ENCODE measurements around the gene THADA. TPM values are rescaled to one million over a fixed set of nuclear protein-coding genes. Genes with fewer than 3 reads are reported as not detected.
A peak's percentile ranks its signal among the peaks of the same experiment; 100 is the strongest.

Gene THADA
- total RNA-seq, 1 donor from 2014 or later, result 33.8 TPM

DNA sequence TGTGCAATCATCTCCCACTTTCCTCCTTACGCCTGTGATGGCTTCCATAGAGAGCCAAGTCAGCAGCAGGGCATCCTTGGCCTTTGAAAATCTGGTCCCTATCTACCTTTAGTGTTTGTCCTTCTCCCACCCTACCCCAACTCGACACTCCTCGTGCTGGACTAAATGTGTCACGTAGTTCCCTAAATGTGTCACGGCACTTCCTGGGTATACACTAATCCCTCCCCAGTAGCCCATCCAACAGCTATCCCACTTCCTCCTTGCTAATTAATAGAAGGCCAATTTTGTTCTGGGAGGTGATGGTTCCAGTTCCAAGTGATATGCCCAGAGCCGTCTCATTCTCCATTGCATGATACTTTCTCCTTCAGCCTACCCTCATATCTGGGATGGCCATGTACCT, 332.9 kb downstream of the THADA start:
- Mint-ChIP-seq H3K9me3 (no peaks in the 10 kb centered on the region), H3K4me3 (no peak overlapping the region), H3K36me3 (ENCODE audit: low read depth) (peaks cover 9% of the 10 kb centered on the region), H3K27me3 (ENCODE audit: low read depth) (no peaks in the 10 kb centered on the region), H3K27ac (ENCODE audit: unreplicated experiment) (no peak overlapping the region), H3K4me1 (no peaks in the 10 kb centered on the region)
- no peak for DNase-seq (ENCODE audit: low read depth, low spot score)
- TF ChIP-seq, protein P1, sequence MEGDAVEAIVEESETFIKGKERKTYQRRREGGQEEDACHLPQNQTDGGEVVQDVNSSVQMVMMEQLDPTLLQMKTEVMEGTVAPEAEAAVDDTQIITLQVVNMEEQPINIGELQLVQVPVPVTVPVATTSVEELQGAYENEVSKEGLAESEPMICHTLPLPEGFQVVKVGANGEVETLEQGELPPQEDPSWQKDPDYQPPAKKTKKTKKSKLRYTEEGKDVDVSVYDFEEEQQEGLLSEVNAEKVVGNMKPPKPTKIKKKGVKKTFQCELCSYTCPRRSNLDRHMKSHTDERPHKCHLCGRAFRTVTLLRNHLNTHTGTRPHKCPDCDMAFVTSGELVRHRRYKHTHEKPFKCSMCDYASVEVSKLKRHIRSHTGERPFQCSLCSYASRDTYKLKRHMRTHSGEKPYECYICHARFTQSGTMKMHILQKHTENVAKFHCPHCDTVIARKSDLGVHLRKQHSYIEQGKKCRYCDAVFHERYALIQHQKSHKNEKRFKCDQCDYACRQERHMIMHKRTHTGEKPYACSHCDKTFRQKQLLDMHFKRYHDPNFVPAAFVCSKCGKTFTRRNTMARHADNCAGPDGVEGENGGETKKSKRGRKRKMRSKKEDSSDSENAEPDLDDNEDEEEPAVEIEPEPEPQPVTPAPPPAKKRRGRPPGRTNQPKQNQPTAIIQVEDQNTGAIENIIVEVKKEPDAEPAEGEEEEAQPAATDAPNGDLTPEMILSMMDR (conservative IDR thresholded peaks at IDR 0.05), result no peak

DNA sequence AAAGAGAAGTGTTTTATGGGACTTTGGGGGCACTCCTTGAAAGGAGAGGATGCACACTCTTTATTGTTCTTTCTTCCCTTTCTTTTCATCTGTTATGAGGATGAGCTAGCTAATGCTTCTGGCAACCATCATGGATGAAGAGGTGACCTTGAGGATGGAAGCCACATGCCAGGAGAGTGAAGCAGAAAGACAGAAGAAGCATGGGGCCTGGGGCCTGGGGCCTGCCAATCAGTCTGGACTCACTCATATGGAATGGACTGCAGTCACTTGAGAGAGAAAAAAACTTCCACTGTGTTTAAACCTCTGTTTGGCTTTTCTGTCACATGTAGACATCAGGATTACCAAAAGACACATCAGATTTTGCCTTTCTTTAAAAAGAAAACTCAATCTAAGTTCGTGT, 333.6 kb downstream of the THADA start:
- DNase-seq (ENCODE audit: low read depth, low spot score), result no peak
- TF ChIP-seq, protein P1 (conservative IDR thresholded peaks at IDR 0.05), result no peak
- H3K4me1 Mint-ChIP-seq, result no peaks in the 10 kb centered on the region
- no peaks in the 10 kb centered on the region for H3K9me3 Mint-ChIP-seq
- H3K36me3 Mint-ChIP-seq (ENCODE audit: low read depth), result peaks cover 9% of the 10 kb centered on the region
- no peaks in the 10 kb centered on the region for H3K27me3 Mint-ChIP-seq (ENCODE audit: low read depth)
- H3K27ac Mint-ChIP-seq (ENCODE audit: unreplicated experiment), result peak overlapping the region; percentile 75
- H3K4me3 Mint-ChIP-seq, result no peak overlapping the region

DNA sequence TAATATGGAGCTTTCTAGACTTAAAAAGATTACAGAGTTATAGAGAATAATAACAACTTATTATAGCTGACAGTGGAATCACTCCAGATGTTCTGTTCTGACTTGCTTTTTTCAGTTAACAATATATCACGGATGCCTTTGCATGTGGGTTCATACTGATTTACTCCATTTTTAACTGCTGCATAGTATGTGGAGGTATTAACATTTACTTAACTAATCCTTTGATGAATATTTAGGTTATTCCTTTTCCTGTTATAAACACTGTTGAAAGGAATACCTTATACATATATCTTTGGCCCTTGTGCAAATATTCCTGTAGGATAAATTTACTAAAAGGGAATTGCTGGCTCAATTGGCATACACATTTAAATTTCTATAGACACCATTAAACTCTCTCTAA, 336.3 kb downstream of the THADA start:
- no peak overlapping the region for H3K27ac Mint-ChIP-seq (ENCODE audit: unreplicated experiment)
- H3K4me3 Mint-ChIP-seq, result no peak overlapping the region
- no peak for DNase-seq (ENCODE audit: low read depth, low spot score)
- H3K4me1 Mint-ChIP-seq, result no peaks in the 10 kb centered on the region
- peaks cover 8% of the 10 kb centered on the region for H3K36me3 Mint-ChIP-seq (ENCODE audit: low read depth)
- H3K9me3 Mint-ChIP-seq, result no peaks in the 10 kb centered on the region
- TF ChIP-seq, protein P1 (conservative IDR thresholded peaks at IDR 0.05), result no peak
- no peaks in the 10 kb centered on the region for H3K27me3 Mint-ChIP-seq (ENCODE audit: low read depth)

DNA sequence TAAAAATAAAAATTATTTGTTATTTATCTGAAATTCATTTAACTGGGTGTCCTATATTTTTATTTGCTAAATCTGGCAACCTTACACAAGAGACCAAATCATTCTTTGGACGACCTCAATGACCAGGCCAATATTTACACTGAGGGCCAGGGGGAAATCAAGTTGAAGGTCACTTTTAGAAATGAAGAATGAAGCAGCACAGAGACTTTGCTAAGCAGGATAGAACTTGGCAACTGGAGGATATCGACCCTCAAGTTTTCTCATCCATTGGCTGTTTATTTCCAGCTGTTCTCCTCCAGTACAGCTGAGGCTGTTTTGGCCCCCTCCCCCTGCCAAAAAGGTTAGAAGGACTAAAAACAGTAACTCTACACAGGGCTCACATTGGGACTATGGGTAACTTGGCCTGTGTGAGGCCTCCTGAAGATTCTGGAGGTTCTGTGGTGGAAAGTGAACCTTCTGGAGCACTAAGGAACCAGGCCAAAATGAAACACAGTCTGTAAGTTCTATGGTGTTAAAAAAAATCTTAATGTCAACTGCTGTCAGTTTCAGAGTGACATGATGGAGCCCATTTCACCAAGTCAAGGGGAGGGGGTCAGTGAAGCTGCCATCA, 337.2 kb downstream of the THADA start:
- Mint-ChIP-seq H3K4me1 (no peaks in the 10 kb centered on the region), H3K9me3 (no peaks in the 10 kb centered on the region), H3K27ac (ENCODE audit: unreplicated experiment) (no peak overlapping the region), H3K27me3 (ENCODE audit: low read depth) (no peaks in the 10 kb centered on the region), H3K36me3 (ENCODE audit: low read depth) (peaks cover 10% of the 10 kb centered on the region), H3K4me3 (no peak overlapping the region)
- TF ChIP-seq, protein P1 (conservative IDR thresholded peaks at IDR 0.05), result no peak
- DNase-seq (ENCODE audit: low read depth, low spot score), result no peak

DNA sequence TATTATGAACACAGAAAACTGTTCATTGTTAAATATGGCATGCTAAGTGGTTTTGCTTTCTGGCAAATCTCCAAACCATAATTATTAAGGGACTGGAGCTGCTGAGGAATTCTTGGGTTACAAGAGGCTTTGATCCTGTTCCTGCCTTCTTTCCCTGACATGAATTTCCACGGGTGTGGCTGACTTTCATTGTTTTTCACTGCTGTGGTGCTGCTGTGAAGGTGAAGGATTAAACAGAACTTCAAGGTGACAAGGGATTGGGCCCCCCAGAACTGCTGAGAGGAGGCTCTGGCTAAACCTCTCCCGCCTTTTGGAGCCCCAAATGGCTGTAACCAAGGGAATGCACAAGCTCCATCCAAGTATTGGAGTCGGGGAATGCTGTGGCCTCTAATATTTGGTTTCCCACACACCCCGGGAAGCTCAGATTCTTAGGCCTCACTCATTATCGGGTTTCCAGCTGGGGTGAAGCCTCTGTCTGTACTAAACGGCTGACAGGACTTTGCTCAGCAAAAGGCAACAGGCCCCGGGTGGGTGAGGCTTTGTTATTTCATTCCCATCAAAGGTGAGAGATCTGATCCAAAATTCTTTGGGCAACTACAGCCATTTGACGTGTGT, 340.4 kb downstream of the THADA start:
- Mint-ChIP-seq H3K27ac (ENCODE audit: unreplicated experiment) (no peak overlapping the region), H3K9me3 (no peaks in the 10 kb centered on the region)
- DNase-seq (ENCODE audit: low read depth, low spot score), result no peak

More for the DNA sequence above, 340.4 kb downstream of the THADA start:
- TF ChIP-seq, protein P1 (conservative IDR thresholded peaks at IDR 0.05), result no peak
- H3K4me1 Mint-ChIP-seq, result peaks cover 6% of the 10 kb centered on the region
- H3K4me3 Mint-ChIP-seq, result no peak overlapping the region
- H3K36me3 Mint-ChIP-seq (ENCODE audit: low read depth), result peaks cover 6% of the 10 kb centered on the region
- H3K27me3 Mint-ChIP-seq (ENCODE audit: low read depth), result no peaks in the 10 kb centered on the region
